PC-3 (cell line): Measurements from ENCODE around the gene CDH19.

Experiments used
- CTCF ChIP-seq: fragments of 300-600 bp; sonication (generic); conservative IDR thresholded peaks from 2 replicates; pipeline ENCODE4 v1.5.1; 2017; ENCODE audit warnings: antibody characterized with exemption, low read depth, mild to moderate bottlenecking, low read length
- EZH2 ChIP-seq: fragments of 300-600 bp; sonication (generic); IDR thresholded peaks from one replicate; pipeline ENCODE4 v1.6.1; 2017; ENCODE audit warnings: antibody characterized with exemption, mild to moderate bottlenecking, low read length; ENCODE audit not compliant: unreplicated experiment

GRCh38 chr18:66571845-66572244 lies 32.0 kb downstream of the CDH19 start:
- no peak for TF ChIP-seq EZH2
- no peak for TF ChIP-seq CTCF
